HFFc6 (cell line): ENCODE data around the gene MAPK9. TPM values are rescaled to one million over a fixed set of nuclear protein-coding genes. Genes with fewer than 3 reads are reported as not detected.

ENCODE experiments used
- DNase-seq: peaks from one replicate; pipeline ENCODE4 v3.0.0-alpha.2; 2018
- H3K27ac Mint-ChIP-seq: 2 replicates; pipeline ENCODE4 v1.8.0; 2020; ENCODE audit warnings: mild to moderate bottlenecking, mixed read lengths
- H3K27me3 Mint-ChIP-seq: 2 replicates; pipeline ENCODE4 v1.8.0; 2021; ENCODE audit warnings: mild to moderate bottlenecking, moderate library complexity, mixed read lengths; ENCODE audit not compliant: insufficient read depth
- H3K36me3 Mint-ChIP-seq: 2 replicates; pipeline ENCODE4 v1.8.0; 2021; ENCODE audit warnings: low read depth, mixed read lengths
- H3K4me1 Mint-ChIP-seq: 2 replicates; pipeline ENCODE4 v1.8.0; 2020; ENCODE audit warnings: low read depth, mixed read lengths
- H3K4me3 Mint-ChIP-seq: 2 replicates; pipeline ENCODE4 v1.8.0; 2020; ENCODE audit warnings: mild to moderate bottlenecking, moderate library complexity, mixed read lengths
- H3K9me3 Mint-ChIP-seq: 2 replicates; pipeline ENCODE4 v1.8.0; 2020; ENCODE audit warnings: mild to moderate bottlenecking, mixed read lengths
- total RNA-seq, 6 experiments: library from RNA; stranded (reverse); fragmentation: NEBNext Ultra II Directional; extraction: Animal tissue kit (Norgen Biotek cat#: 25700); gene quantifications; 2 replicates in 1 of 6; 3 replicates in 5 of 6; pipeline ENCODE4 v1.2.3, GENCODE V29; 2021
- TF ChIP-seq, protein P1 (sequence below): fragments of 200-600 bp; sonication (generic); IDR thresholded peaks from 2 replicates; pipeline ENCODE4 v1.5.0; 2021; ENCODE audit warnings: antibody characterized with exemption, mild to moderate bottlenecking

The MAPK9 gene
- total RNA-seq, 6 experiments from 2014 or later: 30.3 to 35.8 (median 33.6) TPM

DNA sequence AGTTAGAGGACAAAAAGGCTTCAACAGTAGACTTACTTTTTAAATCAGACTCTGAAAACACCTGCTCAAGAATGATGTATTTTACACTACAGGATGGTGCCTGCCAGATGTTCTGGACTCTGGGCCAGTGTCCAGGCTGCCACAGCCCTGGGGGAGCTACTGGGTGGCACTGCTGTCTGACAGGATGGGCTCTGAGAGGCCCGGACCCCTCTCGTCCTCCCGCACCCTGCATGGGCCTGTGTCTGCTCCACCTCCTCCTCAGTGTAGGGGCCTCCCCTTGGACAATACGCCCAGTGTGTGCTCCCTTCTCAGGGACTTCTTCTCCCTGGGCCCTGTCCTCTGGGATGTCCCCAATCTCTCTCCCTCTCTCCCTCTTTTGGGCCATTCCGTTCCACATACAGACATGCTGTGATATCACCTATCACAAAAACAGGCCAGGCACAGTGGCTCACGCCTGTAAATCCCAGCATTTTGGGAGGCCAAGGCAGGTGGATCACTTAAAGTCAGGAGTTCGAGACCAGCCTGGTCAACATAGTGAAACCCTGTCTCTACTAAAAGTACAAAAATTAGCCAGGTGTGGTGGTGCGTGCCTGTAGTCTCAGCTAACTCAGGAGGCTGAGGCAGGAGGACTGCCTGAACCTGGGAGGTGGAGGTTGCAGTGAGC lies 37.9 kb upstream of the MAPK9 start:
- no peak overlapping the region for H3K4me3 Mint-ChIP-seq
- no peaks in the 10 kb centered on the region for H3K9me3 Mint-ChIP-seq
- TF ChIP-seq, protein P1, sequence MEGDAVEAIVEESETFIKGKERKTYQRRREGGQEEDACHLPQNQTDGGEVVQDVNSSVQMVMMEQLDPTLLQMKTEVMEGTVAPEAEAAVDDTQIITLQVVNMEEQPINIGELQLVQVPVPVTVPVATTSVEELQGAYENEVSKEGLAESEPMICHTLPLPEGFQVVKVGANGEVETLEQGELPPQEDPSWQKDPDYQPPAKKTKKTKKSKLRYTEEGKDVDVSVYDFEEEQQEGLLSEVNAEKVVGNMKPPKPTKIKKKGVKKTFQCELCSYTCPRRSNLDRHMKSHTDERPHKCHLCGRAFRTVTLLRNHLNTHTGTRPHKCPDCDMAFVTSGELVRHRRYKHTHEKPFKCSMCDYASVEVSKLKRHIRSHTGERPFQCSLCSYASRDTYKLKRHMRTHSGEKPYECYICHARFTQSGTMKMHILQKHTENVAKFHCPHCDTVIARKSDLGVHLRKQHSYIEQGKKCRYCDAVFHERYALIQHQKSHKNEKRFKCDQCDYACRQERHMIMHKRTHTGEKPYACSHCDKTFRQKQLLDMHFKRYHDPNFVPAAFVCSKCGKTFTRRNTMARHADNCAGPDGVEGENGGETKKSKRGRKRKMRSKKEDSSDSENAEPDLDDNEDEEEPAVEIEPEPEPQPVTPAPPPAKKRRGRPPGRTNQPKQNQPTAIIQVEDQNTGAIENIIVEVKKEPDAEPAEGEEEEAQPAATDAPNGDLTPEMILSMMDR: no peak
- no peak for DNase-seq
- H3K4me1 Mint-ChIP-seq: peaks cover 35% of the 10 kb centered on the region
- no peaks in the 10 kb centered on the region for H3K36me3 Mint-ChIP-seq
- H3K27ac Mint-ChIP-seq: no peak overlapping the region
- no peaks in the 10 kb centered on the region; the same call in 1 of the 2 replicates for H3K27me3 Mint-ChIP-seq

GRCh38 chr5:180329138-180329435 lies 37.2 kb upstream of the MAPK9 start:
- H3K27ac Mint-ChIP-seq: no peak overlapping the region
- TF ChIP-seq, protein P1: no peak
- H3K4me3 Mint-ChIP-seq: no peak overlapping the region
- DNase-seq: no peak
- no peaks in the 10 kb centered on the region; the same call in 1 of the 2 replicates for H3K27me3 Mint-ChIP-seq
- H3K9me3 Mint-ChIP-seq: no peaks in the 10 kb centered on the region
- no peaks in the 10 kb centered on the region for H3K36me3 Mint-ChIP-seq
- H3K4me1 Mint-ChIP-seq: peaks cover 32% of the 10 kb centered on the region

DNA sequence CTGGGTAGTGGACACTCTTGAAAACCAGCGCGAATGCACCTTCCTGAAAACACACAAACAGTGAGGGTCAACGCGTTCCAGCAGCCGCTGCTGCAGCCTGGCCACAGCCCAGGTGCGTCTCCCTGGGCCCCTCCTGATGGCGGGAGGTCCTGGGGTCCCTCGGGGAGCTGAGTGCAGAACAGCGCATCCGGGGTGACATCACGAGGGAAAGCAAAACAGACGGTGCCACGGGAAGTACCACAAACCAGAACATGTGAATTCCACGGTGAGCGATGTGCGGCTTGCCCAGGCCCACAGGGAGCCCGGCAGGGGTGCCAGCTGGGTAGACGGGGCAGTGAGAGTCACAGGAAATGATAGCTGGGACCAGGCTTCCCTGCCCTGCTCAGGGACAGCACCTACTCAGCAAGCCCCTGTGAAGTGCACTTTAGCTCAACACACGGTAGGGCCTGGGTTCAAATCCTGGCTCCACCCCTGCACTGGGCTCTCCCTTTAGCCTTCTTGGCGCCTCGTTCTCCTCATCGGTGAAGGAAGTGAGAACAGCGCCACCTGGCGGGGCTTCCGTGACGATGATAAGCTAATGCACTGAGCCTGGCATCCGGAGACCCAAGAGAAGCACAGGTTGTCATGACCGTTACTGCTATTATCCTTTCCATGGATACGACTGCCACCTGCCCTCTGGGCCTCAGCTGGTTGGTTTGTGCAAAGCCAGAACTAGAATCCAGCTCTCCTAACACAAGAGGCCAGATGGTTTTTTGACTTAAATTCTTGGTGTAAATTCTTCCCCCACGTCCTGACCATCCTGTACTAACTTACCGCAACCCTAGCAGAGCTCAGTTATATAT lies 36.6 kb upstream of the MAPK9 start:
- TF ChIP-seq, protein P1: peak; percentile 85
- no peaks in the 10 kb centered on the region; the same call in 1 of the 2 replicates for H3K27me3 Mint-ChIP-seq
- H3K4me1 Mint-ChIP-seq: peaks cover 32% of the 10 kb centered on the region
- no peaks in the 10 kb centered on the region for H3K36me3 Mint-ChIP-seq
- no peak overlapping the region for H3K27ac Mint-ChIP-seq
- no peaks in the 10 kb centered on the region for H3K9me3 Mint-ChIP-seq
- DNase-seq: peak; percentile 31
- no peak overlapping the region for H3K4me3 Mint-ChIP-seq

DNA sequence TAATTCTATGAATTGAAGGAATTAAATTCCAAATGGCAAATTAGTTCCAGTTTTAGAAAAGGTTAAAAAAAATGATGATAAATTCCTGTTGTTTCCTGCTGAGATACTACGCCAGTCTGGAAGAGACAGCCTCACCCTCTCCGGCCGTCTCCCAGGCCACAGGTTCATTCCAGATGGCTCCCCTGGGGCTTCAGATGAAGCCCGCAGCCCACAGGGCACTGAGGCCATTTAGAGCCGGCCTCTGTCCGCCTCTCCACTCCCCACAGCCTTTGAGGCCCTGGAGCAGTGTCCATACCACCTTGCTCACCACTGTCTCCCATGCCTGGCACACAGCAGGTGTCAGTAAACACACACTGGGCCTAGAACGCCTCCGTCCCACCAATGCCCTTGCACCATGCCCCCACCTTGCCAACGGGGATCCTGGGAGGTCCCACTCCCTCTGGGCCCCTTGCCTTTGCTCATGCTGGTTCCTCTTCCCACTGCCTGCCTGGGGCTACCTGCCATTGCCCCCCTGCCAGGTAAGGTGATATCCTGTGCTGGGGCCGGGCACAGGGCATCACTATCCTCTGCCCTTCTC lies 35.2 kb upstream of the MAPK9 start:
- no peak overlapping the region for H3K4me3 Mint-ChIP-seq
- no peak overlapping the region for H3K27ac Mint-ChIP-seq
- DNase-seq: no peak
- TF ChIP-seq, protein P1: no peak
- no peaks in the 10 kb centered on the region; the same call in 1 of the 2 replicates for H3K27me3 Mint-ChIP-seq
- no peaks in the 10 kb centered on the region for H3K9me3 Mint-ChIP-seq
- H3K36me3 Mint-ChIP-seq: no peaks in the 10 kb centered on the region
- peaks cover 28% of the 10 kb centered on the region for H3K4me1 Mint-ChIP-seq

- TF ChIP-seq, protein P1: no peak
- Mint-ChIP-seq H3K9me3 (no peaks in the 10 kb centered on the region), H3K4me1 (peaks cover 6% of the 10 kb centered on the region; the same call in 1 of the 2 replicates), H3K36me3 (peaks cover 2% of the 10 kb centered on the region; the same call in 1 of the 2 replicates), H3K27me3 (peaks cover under 1% of the 10 kb centered on the region), H3K27ac (no peak overlapping the region), H3K4me3 (no peak overlapping the region)
- DNase-seq: no peak
Observed at GRCh38 chr5:180324601-180324950, 32.7 kb upstream of the MAPK9 start.
